NCI-H526 (cell line): ENCODE results near the gene PRSS16.
"Not testable (repeated sequence)": the region's sequence is repeated elsewhere in the genome, so short reads cannot be mapped to it uniquely, and the experiment has no call there.

ENCODE experiments used
- DNase-seq, 2 experiments: peaks; one replicate each; lab custom pipeline; 2025; lab: John Stamatoyannopoulos, UW

Gene PRSS16

DNA sequence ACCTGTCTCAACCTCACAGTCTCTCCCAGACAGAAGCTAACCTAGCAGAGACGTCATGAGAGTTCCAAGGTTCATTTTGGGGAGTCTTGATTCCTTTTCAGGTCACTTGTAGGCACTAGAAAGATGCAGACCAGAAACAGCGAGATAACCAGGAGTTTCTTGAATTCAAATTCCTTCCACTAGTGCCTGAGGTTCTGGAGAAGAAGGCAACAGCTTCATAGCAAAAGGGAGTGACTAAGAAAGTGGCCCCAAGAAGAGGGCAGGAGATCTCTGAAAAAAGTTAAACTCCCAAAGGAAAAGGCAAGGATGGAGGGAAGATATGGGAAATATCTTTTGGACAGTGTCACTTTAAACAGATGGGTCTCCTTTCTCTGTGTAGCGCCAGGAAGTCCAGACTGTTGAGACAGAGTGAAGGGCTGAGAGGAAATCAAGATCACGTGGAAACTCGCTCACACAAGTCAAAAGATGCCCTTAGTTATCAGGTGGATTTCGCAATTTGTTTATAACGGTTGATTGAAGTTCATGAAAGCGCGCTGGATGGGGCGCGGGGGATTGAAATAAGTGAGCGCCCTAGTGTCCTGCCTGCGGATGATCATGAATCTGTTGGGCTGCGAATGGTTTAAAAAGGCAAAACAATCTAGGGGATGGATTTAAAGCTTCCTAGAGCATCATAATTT lies 4.8 kb upstream of the PRSS16 start:
- no peak for DNase-seq

DNA sequence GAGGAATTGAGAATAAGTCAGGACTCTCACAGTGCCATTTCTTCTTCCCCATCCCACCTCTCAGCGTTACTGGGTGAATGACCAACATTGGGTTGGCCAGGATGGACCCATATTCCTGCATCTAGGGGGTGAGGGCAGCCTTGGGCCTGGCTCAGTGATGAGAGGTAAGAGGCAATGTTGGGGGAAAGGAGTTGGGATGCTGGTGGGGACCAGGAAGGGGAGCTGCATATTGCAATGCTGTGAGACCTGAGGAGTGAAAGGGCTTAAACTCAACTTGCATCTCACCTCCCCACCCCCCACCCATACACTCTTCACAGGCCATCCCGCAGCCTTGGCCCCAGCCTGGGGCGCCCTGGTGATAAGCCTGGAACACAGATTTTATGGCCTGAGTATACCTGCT lies 1.3 kb downstream of the PRSS16 start:
- DNase-seq: no peak

DNA sequence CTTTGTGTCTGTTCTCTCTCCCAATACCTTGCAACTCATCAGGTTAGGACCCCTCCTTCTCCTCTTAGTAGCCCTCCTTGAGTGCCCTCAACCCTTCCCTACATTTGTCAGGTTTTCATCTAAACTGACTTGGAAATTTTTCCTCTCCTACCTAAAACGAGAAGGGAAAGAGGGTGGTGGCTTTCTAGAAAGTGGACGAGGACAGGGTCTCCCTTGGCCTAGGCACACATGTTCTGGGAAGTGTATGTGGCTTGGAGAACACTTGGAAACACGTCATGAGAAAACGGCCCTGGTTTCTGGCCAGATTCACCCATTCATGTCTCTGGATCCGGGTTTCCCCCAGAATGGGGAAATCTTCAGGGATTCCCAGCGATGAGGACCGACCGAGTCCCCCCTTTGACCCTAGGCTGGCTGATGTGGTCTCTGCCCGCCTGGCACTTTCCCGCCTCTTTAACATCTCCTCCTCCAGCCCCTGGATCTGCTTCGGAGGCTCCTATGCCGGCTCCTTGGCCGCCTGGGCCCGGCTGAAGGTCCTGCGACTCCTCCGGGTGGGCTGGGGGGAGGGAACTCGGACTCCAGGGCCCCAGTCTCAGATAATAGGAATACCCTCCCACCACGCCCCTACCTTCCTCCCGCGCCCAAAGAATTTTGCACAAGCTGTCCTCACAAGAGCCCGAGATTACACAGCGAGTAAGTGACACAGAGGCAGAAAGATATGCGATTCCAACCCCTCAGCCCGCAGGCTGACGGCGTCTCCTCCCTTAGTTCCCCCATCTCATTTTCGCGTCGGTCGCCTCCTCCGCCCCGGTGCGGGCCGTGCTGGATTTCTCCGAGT lies 3.0 kb downstream of the PRSS16 start:
- no peak for DNase-seq

DNA sequence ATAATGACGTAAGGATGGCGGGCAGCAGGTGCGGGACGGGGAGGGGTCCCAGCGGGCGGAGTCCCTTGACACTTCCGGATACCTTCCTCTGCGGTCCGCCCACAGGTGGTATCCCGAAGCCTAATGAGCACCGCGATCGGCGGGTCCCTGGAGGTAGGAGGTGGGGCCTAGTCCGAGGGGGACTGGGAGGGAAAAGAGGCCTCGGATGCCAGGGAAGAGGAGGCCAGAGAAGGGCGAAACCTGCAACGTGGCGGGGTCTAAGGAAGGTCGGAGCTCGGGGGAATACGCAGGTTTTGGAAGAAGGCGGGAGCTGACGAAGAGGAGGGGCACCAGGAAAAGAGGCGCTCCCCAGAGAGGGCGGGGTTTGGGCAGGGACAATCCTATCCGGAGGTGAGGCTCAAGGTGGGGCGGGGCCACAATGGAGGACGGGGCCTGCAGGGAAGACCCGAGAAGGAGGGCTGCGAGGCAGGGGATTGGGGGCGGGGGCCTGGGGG lies 3.7 kb downstream of the PRSS16 start:
- peak; percentile 69 to 79 for DNase-seq

DNA sequence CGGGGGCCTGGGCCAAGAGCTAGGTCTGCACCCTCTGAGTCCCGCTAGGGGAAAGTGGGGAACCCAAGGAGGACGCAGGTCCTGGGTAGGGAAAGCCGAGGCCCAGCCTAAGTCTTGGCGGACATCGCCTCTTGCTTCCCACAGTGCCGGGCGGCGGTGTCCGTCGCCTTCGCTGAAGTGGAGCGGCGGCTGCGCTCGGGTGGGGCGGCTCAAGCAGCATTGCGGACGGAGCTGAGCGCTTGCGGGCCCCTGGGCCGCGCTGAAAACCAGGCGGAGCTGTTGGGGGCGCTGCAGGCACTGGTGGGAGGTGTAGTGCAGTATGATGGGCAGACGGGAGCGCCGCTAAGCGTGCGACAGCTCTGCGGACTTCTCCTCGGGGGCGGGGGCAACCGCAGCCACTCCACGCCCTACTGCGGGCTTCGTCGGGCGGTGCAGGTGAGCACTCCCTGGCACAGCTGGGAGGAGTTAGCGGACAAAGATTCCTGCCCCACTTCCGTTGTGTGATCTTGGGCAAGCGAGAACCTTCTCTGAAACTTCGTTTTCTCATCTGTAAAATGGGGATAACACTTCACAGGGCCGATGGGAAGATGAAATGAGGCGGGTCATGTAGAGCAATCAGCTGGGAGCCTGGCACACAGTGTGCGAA lies 4.2 kb downstream of the PRSS16 start:
- peak; percentile 32 to 79 for DNase-seq

DNA sequence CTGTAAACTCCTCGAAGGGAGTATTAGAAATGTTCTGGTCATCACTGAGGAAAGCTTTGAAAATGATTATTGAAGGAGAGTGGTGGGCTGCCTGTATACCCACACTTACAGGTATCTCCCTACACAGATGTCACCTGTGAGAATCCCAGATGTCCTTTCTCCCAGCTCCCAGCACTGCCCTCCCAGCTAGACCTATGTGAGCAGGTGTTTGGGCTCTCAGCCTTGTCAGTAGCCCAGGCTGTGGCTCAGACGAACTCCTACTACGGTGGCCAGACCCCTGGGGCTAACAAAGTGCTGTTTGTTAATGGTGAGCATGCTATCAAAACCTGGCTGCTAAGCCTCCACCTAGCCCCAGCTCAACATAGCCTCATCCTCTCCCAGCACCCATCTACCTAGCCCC lies 7.1 kb downstream of the PRSS16 start:
- DNase-seq: peak in 1 of 2 experiments; percentile 32

DNA sequence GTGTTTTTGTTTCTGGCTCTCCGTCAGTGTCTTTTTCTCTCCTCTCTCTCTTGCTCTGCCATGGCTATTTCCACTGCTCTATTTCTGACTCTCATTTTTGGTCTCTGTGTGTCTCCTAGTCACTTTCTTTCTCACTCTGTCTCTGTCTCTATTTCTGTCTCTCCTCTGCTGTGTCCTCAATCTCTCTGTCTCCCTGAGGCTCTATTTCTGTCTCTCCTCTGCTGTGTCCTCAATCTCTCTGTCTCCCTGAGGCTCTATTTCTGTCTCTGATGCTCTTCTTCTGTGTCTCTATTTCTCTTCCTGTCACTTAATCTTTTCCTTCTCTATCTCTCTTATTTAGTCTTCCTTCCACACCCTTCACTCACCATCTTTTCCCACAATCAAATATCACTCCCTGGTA lies 8.4 kb downstream of the PRSS16 start:
- DNase-seq: no peak

DNA sequence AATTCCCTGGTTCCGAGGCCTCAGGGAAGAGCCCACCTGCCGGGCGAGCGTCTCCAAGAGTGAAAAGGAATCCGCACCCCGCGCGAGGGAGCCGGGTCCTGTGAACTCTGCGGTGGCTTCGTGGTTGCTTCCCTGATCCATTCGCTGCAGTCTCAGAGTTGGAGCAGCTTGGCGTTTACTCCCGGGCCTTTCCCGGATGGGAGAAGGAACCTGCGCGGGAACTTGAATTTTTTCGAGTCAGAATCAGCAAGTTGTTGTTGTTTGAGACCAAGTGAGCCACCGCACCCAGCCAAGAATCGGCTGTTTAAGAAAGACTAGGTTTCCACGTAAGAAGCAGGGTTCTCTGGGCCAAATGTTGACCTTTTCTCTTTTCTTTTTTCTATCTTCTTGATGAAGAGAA lies 12.9 kb downstream of the PRSS16 start:
- no peak for DNase-seq

DNA sequence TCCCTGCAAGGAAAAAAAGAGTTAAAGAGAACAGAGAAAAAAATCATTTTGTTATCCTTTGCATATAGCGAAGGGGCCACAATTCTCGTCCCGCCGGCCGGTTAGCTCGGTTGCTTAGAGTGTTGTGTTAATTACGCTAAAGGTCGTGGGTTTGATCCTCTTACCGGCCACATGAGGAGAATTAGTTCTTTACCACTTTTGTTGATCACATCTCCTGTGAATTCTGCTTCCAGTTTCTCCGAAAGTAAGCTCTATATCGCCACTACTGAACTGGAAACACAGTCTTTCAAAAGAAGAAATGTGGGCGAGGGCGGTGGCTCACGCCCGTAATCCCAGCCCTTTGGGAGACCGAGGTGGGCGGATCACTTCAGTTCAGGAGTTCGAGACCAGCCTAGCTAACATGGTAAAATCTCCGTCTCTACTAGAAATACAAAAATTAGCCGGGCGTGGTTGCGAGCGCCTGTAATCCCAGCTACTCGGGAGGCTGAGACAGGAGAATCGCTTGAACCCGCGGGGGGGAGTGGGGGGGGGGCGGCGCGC lies 13.4 kb downstream of the PRSS16 start:
- DNase-seq: no peak

DNA sequence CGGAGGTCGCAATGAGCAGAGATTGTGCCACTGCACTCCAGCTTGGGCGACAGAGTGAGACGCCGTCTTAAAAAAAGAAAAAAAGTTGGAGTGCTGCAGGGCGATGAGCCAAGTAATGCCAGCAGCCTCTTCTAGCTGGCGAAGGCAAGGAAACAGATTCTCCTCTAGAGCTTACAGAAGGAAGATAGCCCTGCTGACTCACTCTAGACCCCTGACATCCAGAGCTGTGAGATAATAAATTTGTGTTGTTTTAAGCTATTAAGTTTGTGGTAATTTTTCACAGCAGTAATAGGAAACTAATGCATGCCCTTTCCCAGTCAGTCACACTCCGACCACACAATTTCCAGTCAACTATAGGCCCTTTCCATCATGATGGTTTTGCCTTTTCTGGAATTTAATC lies 16.4 kb downstream of the PRSS16 start:
- no peak for DNase-seq

DNA sequence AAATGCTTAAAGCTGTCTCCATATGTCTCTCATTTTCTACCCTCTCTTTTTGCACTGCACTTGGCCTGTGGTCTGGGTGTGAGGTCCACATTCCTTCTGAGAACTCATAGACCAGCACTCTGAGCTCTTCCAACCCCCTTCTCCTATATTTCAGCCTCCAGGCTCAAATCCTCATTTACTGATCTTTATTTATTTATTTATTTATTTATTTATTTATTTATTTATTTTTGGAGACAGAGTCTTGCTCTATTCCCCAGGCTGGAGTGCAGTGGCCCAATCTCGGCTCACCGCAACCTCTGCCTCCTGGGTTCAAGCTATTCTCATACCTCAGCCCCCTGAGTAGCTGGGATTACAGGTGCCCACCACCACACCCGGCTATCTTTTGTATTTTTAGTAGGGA lies 19.5 kb downstream of the PRSS16 start:
- DNase-seq: not testable (repeated sequence)

DNA sequence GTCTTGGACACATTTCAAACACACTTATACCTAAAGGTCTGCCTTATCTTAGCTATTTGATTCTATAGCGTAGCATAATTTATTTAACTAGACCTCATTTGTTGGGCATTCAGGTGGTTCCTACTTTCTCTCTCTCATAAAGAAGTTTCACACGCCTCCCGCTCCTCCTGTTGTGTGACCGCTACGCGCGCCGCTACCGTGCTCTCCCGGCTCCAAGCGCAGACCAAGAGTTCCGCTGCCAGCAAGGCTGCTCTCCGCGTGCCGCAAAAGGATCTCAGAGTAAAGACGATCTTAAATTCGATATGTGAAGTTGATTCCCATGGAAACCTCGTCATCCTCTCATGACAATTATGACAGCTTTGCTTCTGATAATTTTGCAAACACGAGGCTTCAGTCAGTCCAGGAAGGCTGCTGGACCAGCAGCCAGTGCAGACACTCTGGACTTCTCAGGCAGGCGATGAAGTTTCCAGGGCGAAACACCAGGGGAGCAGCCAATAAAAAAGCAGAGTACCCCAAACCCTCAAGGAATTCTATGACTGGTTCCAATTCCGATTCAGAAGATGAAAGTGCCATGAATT lies 20.4 kb downstream of the PRSS16 start:
- DNase-seq: no peak

DNA sequence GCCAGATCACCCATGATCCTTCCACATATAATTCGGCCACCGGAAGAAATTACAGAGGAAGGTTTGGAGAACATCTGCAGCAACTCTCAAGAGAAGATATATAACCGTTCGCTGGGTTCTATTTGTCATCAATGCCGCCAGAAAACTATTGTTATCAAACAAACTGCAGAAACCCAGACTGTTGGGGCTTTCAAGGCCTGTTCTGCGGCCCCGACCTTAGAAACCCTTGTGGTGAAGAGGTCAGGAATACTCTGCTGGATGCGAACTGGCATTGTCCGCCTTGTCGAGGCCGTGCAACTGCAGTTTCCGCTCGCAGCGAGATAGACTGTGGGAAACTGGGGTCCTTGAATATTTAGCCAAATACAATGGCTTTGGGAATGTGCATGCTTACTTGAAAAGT lies 21.3 kb downstream of the PRSS16 start:
- DNase-seq: no peak

DNA sequence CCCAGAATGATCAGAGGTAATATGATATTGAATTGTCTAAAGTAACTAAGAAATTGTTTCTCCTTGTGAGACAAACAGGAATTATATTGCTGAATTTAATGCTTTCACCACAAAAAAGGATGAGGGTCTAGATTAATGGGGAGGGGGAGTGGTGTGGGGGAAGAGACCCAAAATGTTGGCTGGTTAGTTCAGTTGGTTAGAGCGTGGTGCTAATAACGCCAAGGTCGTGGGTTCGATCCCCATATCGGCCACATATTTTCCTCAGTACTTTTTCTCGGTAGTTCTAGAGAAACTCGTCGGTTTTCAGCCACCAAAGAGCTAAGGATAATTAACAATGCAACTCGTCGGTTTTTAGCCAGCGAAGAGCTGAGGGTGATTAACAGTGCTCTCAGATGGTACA lies 26.3 kb downstream of the PRSS16 start:
- no peak for DNase-seq

DNA sequence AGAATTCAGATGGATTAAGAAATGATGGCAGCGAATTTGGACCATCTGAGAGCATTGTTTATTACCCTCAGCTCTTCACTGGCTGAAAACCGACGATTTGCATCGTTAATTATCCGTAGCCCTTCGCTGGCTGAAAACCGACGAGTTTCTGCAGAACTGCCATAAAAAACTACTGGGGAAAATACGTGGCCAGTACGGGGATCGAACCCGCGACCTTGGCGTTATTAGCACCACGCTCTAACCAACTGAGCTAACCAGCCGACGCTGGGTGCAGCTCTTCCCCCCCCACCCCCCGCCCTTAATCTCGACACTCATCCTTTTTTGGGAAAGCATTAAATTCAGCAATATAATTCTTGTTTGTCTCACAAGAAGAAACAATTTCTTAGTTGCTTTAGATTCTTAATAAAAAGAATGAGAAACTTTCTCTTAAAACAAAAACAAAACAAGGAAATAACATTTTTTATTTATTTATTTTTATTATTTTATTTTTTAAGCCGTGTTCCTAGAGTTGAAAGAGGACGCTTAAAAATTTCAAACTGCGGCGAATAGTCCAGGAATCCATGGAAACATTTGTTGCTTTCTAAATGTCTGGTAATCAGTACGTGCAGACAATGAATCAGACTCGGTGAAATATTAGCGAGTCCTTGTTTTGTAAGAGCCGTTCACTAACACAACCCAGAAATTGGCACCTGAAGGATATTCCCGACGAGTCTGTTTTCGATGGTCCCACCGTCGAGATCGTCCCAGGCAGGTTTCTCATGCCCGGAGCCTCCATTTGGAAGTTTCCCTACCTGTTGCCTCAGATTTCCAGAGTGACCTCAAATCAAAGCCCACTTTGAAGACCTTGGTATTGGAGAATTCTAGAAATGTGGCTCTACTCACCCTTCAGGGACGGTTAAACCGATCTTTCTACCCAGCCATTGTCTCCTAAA lies 27.8 kb downstream of the PRSS16 start:
- no peak for DNase-seq

DNA sequence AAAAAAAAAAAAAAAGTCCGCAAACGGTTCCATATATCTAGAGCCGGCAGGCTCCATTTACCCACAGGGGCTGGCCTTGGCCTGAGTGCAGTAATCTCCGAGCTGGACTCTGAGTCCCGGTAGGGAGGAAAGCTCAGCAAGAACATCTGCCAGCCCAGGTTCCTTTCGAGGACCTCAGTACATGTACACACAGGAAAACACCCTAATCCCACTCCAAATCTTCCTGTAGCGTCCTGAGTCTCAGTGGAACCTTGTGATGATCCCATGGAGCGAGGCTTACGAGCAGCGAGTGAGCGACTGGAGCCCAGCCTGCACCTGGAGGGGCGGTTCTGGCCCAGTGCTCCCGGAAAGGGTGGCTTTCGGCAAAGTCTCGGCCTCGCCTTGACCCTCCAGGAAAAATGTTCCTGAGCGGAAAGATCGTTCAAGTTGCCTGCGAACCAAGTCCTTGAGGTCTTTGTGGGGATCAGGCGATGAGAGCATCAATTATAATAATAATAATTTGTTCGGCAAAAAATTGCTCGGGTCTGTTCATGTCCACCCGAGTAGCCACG lies 32.1 kb downstream of the PRSS16 start:
- DNase-seq: peak in 1 of 2 experiments; percentile 20

DNA sequence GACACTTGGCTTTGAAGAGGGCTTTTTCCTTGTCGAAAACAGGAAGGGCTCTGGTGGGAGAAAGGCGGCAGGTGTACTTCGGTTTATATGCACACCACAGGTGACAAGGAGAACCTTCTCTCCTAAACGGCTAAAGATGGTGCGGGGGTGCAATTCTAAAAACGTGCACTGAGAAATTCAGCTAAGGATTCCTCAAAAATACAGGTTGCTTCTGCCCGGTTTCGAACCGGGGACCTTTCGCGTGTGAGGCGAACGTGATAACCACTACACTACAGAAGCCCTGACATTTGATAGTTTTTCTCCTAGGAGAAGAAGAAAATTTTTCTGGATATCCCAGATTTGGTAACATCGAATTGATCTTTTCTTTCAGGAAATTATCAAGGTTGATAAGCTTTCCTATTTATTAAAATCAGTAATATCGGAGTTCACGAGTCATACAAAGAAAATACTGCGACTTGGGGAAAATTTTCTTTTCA lies 32.6 kb downstream of the PRSS16 start:
- peak in 1 of 2 experiments; percentile 45 for DNase-seq

DNA sequence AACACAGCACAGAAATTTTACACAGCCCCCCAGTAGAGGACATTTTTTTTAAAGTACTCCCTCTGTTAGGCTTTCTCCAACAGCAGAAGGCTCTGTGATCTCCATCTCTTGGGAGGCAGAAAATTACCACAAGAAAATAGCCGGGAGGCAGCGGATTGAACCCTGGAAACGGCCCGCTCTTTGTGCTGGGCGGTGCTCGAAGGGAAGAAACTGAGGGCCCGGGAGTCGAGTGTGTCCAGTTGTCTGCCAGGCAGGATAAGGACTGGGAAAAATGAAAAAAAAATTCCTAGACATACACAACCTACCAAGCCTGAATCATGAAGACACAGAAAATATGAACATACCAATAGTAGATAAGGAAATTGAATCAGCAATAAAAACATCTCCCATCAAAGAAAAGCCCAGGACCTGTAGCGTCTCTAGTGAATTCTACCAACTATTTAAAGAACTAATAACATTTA lies 33.1 kb downstream of the PRSS16 start:
- no peak for DNase-seq

DNA sequence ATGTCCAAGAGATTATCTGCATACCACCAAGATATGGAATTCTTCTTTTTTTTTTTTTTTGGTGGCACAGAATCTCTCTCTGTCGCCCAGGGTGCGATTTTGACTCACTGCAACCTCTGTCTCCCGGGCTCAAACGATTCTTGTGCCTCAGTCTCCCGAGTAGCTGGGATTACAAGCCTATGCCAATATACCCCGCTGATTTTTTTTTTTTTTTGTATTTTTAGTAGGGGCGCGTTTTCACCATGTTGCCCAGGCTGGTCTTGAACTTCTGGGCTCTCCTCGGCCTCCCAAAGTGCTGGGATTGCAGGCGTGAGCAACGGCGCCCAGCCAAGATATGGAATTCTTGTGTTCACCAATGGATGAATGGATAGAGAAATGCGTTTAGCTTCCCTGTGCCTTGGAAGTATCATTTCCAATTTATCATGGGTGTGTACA lies 33.6 kb downstream of the PRSS16 start:
- no peak for DNase-seq

DNA sequence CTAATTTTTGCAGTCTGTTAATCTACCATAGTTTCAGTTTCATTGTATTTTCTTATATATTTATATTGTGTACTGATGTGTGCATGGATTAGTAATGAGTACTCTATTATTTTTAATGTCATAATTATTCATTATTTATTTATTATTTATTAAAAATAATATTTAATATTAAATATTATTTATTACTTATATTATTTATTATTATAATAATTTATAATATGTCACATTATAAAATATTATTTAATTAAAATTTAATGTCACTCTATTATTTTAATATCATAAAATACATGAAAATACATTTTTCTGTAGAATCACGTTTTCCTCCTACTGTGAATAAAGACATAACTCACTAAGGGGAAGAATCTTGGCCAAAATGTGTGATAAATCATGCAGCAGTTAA lies 34.1 kb downstream of the PRSS16 start:
- DNase-seq: no peak
